CD4-positive, alpha-beta T cell (primary cell): ENCODE measurements around the gene PGBD1. TPM values are rescaled to one million over a fixed set of nuclear protein-coding genes. Genes with fewer than 3 reads are reported as not detected.

Source experiments
- ATAC-seq: fragments of 200-7000 bp; cut with Tn5 transposase; one replicate; pipeline ENCODE4 v1.10.0; 2022; ENCODE audit warnings: mild to moderate bottlenecking; ENCODE audit not compliant: poor library complexity
- CTCF ChIA-PET: fragments of 350-600 bp; sonication (Branson Sonifier 250); formaldehyde crosslinking; loops from one replicate; lab custom pipeline; 2021; ENCODE audit warnings: antibody characterized with exemption, inconsistent platforms; lab: Charles Lee
- POLR2A ChIA-PET: fragments of 350-600 bp; sonication (Branson Sonifier 250); formaldehyde crosslinking; loops from one replicate; lab custom pipeline; 2021; ENCODE audit warnings: antibody characterized with exemption, inconsistent platforms; lab: Charles Lee
- DNase-seq, 14 experiments: peaks; one replicate each; pipeline ENCODE4 v3.0.0-alpha.2; 2013 to 2020; ENCODE audit warnings: mixed read lengths in 2 of 14
- H3K27ac ChIP-seq, 2 donors: one replicate each; pipeline versions ENCODE4 v1.5.1 to v1.7.0; 2013; ENCODE audit warnings: low read length in 2 of 2, low read depth in 1 of 2, mild to moderate bottlenecking in 1 of 2
- H3K27me3 ChIP-seq, 2 experiments: 1 replicate in 1 of 2; 2 replicates in 1 of 2; pipeline versions ENCODE4 v1.6.1 to v1.7.0; 2013; ENCODE audit warnings: low read length in 2 of 2, control low read depth in 1 of 2, mild to moderate bottlenecking in 1 of 2, moderate library complexity in 1 of 2; ENCODE audit not compliant: insufficient read depth in 2 of 2, control insufficient read depth in 1 of 2
- H3K36me3 ChIP-seq: one replicate; pipeline ENCODE4 v1.6.1; 2013; ENCODE audit warnings: low read length, control low read depth; ENCODE audit not compliant: insufficient read depth
- H3K4me1 ChIP-seq: one replicate; pipeline ENCODE4 v1.6.1; 2013; ENCODE audit warnings: low read length, control low read depth; ENCODE audit not compliant: insufficient read depth
- H3K4me3 ChIP-seq: one replicate; pipeline ENCODE4 v1.5.1; 2013; ENCODE audit warnings: mild to moderate bottlenecking, low read length, moderate library complexity
- H3K9me3 ChIP-seq, 2 experiments: 1 replicate in 1 of 2; 2 replicates in 1 of 2; pipeline versions ENCODE4 v1.6.1 to v1.7.0; 2013; ENCODE audit warnings: low read length in 2 of 2, mild to moderate bottlenecking in 2 of 2, control low read depth in 1 of 2, moderate library complexity in 1 of 2; ENCODE audit not compliant: control insufficient read depth in 1 of 2, insufficient read depth in 1 of 2
- H3K27ac Mint-ChIP-seq: one replicate; pipeline ENCODE4 v1.8.0; 2020; ENCODE audit warnings: mixed read lengths
- H3K27me3 Mint-ChIP-seq: one replicate; pipeline ENCODE4 v1.8.0; 2021; ENCODE audit warnings: mixed read lengths
- H3K36me3 Mint-ChIP-seq: one replicate; pipeline ENCODE4 v1.8.0; 2021; ENCODE audit warnings: low read depth, mixed read lengths
- H3K4me1 Mint-ChIP-seq: one replicate; pipeline ENCODE4 v1.8.0; 2021; ENCODE audit warnings: low read depth, mixed read lengths
- H3K4me3 Mint-ChIP-seq: one replicate; pipeline ENCODE4 v1.8.0; 2020; ENCODE audit warnings: mild to moderate bottlenecking, mixed read lengths
- H3K9me3 Mint-ChIP-seq: one replicate; pipeline ENCODE4 v1.8.0; 2020; ENCODE audit warnings: mixed read lengths
- intact Hi-C, 2 experiments: fragments of 100-400 bp; cut with DNase I in 1 of 2; cut with micrococcal nuclease in 1 of 2; formaldehyde crosslinking; loops; one replicate each; pipeline versions ENCODE4 v1.15.1 to v1.9.0; 2023 to 2025; cut with DNase I, micrococcal nuclease
- total RNA-seq, 174 experiments: library from RNA in 2 of 174; stranded (reverse) in 2 of 174; gene quantifications; one replicate each; pipeline ENCODE4 v1.2.3 and lab custom pipeline; 2021 to 2026
- TF ChIP-seq, protein P1 (sequence below): fragments of 200-600 bp; IDR thresholded peaks from one replicate; pipeline ENCODE4 v1.8.0; 2022; ENCODE audit warnings: antibody characterized with exemption, mild to moderate bottlenecking

The PGBD1 gene
- total RNA-seq, 2 experiments from 2014 or later, result 1.3 to 1.4 TPM

DNA sequence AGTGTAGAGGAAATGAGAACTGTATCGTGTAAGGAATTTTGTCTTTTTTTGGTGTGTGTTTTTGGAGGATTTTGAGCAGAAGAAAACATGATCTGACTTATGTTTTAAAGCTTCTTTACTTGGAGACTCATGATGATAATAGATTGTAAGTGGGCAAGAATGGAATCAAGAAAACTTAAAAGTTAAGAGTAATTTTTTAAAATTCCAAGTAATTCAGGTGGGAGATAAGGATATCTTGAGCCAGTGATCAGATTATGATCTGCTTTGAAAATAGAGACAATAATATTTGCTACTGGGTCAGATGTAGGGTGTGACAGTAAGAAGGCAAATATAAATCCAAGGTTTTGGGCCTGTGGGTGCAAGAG is 13.7 kb upstream of the PGBD1 start:
- intact Hi-C loops, result loop anchor here (1.0 to 5.0 kb wide), 6 partner anchors 15 to 185 kb away; partner anchors contain the start of genes ZKSCAN4 (in 2 of the 2), ZKSCAN3 (in 1 of the 2), ZKSCAN8 (in 1 of the 2) and ZNF165 (in 1 of the 2)

DNA sequence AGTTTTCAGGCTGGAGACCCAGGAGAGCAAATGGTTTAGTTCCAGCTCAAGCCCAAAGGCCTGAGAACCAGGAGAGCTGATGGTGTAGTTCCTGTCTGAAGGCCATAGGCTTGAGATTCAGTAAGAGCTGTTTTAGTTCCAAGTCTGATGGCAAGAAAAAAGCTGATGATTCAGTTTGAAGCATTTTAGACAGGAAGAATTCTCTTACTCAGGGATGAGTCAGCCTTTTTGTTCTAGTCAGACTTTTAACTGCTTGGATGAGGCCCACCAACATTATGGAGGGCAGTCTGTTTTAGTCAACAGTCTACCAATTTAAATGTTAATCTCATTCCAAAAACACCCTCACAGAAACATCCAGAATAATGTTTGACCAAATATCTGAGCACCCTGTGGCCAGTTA is 11.9 kb upstream of the PGBD1 start:
- ChIA-PET POLR2A (interaction anchor here (1.0 kb wide), 1 partner anchor 12 kb away, joined by 3 read pairs; the partner anchor contains the start of gene PGBD1), CTCF (interaction anchor here (2.3 kb wide), 1 partner anchor 66 kb away, joined by 4 read pairs; the partner anchor contains the start of gene ZSCAN31)
- Histone ChIP-seq H3K9me3 (no peaks in the 10 kb centered on the region), H3K27me3 (no peaks in the 10 kb centered on the region), H3K4me3 (no peak overlapping the region), H3K27ac (no peak overlapping the region), H3K4me1 (peaks cover 8% of the 10 kb centered on the region), H3K36me3 (peaks cover 34% of the 10 kb centered on the region)
- TF ChIP-seq, protein P1, sequence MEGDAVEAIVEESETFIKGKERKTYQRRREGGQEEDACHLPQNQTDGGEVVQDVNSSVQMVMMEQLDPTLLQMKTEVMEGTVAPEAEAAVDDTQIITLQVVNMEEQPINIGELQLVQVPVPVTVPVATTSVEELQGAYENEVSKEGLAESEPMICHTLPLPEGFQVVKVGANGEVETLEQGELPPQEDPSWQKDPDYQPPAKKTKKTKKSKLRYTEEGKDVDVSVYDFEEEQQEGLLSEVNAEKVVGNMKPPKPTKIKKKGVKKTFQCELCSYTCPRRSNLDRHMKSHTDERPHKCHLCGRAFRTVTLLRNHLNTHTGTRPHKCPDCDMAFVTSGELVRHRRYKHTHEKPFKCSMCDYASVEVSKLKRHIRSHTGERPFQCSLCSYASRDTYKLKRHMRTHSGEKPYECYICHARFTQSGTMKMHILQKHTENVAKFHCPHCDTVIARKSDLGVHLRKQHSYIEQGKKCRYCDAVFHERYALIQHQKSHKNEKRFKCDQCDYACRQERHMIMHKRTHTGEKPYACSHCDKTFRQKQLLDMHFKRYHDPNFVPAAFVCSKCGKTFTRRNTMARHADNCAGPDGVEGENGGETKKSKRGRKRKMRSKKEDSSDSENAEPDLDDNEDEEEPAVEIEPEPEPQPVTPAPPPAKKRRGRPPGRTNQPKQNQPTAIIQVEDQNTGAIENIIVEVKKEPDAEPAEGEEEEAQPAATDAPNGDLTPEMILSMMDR, result no peak
- no peaks in the 10 kb centered on the region for H3K9me3 Mint-ChIP-seq
- ATAC-seq (no peak), DNase-seq (peak in 1 of 14 experiments; percentile 2)
- no peak overlapping the region for H3K27ac Mint-ChIP-seq
- no peak overlapping the region for H3K4me3 Mint-ChIP-seq
- H3K36me3 Mint-ChIP-seq, result peaks cover 44% of the 10 kb centered on the region
- H3K4me1 Mint-ChIP-seq, result peaks cover 10% of the 10 kb centered on the region
- intact Hi-C loops, result loop anchor here in 1 of 2 experiments (5.0 kb wide), 4 partner anchors 78 to 187 kb away; partner anchors contain the start of genes ZKSCAN3, ZKSCAN8, ZNF165 and ZSCAN12
- H3K27me3 Mint-ChIP-seq, result no peaks in the 10 kb centered on the region

More for the DNA sequence above, 13.7 kb upstream of the PGBD1 start:
- Histone ChIP-seq H3K27me3 (no peaks in the 10 kb centered on the region), H3K4me3 (peak overlapping the region; percentile 70), H3K27ac (peak overlapping the region in 1 of 2 donors; percentile 80), H3K4me1 (peaks cover 8% of the 10 kb centered on the region), H3K9me3 (no peaks in the 10 kb centered on the region), H3K36me3 (peaks cover 16% of the 10 kb centered on the region)
- TF ChIP-seq, protein P1, result no peak
- ATAC-seq (no peak), DNase-seq (no peak)
- Mint-ChIP-seq H3K27ac (no peak overlapping the region), H3K4me1 (peaks cover 19% of the 10 kb centered on the region), H3K9me3 (no peaks in the 10 kb centered on the region), H3K4me3 (no peak overlapping the region), H3K27me3 (no peaks in the 10 kb centered on the region), H3K36me3 (peaks cover 25% of the 10 kb centered on the region)
- ChIA-PET CTCF (interaction anchor here (0.9 to 3.2 kb wide), 5 partner anchors 14 to 1141 kb away, joined by 3 to 18 read pairs (median 3); partner anchors contain the start of gene ZKSCAN3), POLR2A (interaction anchor here (0.7 to 3.5 kb wide), 21 partner anchors 9 to 788 kb away, joined by 3 to 71 read pairs (median 4); partner anchors contain the start of genes PGBD1, ZKSCAN3, ZKSCAN4 and ZKSCAN8)

DNA sequence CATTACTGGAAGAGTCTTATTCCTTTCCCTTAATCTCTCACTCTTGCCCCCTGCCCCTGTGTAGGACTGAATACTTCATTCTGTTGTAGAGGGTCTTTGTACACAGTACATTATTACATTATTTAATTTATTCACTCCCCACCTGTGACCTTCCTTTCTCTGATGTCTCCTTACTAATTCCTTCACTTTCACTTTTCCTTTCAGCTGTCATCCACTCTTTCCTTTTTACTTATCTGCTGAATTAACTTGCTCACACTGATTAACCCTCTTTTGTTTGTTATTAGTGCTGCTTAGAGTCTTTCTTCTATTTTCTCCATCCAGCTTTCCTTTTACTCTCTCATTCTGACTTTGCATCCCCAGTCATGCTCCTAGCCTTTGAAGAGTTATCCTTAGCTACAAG is 6.5 kb upstream of the PGBD1 start:
- no peak for ATAC-seq
- Histone ChIP-seq H3K36me3 (peaks cover 62% of the 10 kb centered on the region), H3K4me1 (no peaks in the 10 kb centered on the region), H3K9me3 (no peaks in the 10 kb centered on the region), H3K27ac (no peak overlapping the region), H3K27me3 (no peaks in the 10 kb centered on the region), H3K4me3 (no peak overlapping the region)
- Mint-ChIP-seq H3K4me1 (peaks cover 16% of the 10 kb centered on the region), H3K36me3 (peaks cover 85% of the 10 kb centered on the region), H3K9me3 (no peaks in the 10 kb centered on the region), H3K27ac (peak overlapping the region; percentile 34), H3K27me3 (no peaks in the 10 kb centered on the region), H3K4me3 (no peak overlapping the region)
- TF ChIP-seq, protein P1, result no peak
- DNase-seq, result no peak
- ChIA-PET CTCF (interaction anchor here (1.0 kb wide), 1 partner anchor 81 kb away, joined by 3 read pairs; no protein-coding TSS in a partner anchor), POLR2A (no interaction called here)
- intact Hi-C loops, result no loop called here
